Keratinocyte (primary cell): Measurements from ENCODE around the gene ENPP3. TPM values are rescaled to one million over a fixed set of nuclear protein-coding genes. Genes with fewer than 3 reads are reported as not detected.

Experiments
- DNase-seq: peaks from one replicate; pipeline ENCODE4 v3.0.0-alpha.2; 2011; ENCODE audit warnings: low read depth, missing footprints, low spot score
- FAIRE-seq: peaks from 2 replicates; lab custom pipeline; 2011; peaks lifted over from hg19 to GRCh38; lab: Jason Lieb, UNC
- H2AFZ ChIP-seq: 2 replicates; pipeline ENCODE4 v1.6.0; 2012; ENCODE audit warnings: low read length, control low read depth, inconsistent platforms; ENCODE audit not compliant: control insufficient read depth
- H3K27ac ChIP-seq: 2 replicates; pipeline ENCODE4 v1.5.1; 2011; ENCODE audit warnings: low read length; ENCODE audit not compliant: control insufficient read depth, insufficient read depth
- H3K27me3 ChIP-seq: 3 replicates; pipeline ENCODE4 v1.6.0; 2011; ENCODE audit warnings: low read length; ENCODE audit not compliant: control insufficient read depth, insufficient read depth; ENCODE audit errors: extremely low read depth
- H3K36me3 ChIP-seq, 2 experiments: 2 replicates in 1 of 2; 3 replicates in 1 of 2; pipeline ENCODE4 v1.5.1; 2011; ENCODE audit warnings: low read length in 2 of 2, mild to moderate bottlenecking in 1 of 2; ENCODE audit not compliant: control insufficient read depth in 2 of 2, insufficient read depth in 2 of 2; ENCODE audit errors: extremely low read depth in 1 of 2
- H3K4me1 ChIP-seq: 3 replicates; pipeline ENCODE4 v1.5.1; 2011; ENCODE audit warnings: low read length; ENCODE audit not compliant: control insufficient read depth, insufficient read depth; ENCODE audit errors: extremely low read depth
- H3K4me2 ChIP-seq: 3 replicates; pipeline ENCODE4 v1.6.0; 2011; ENCODE audit warnings: low read depth, low read length; ENCODE audit not compliant: control insufficient read depth, insufficient read depth; ENCODE audit errors: extremely low read depth
- H3K4me3 ChIP-seq, 3 experiments: fragments of 200-600 bp in 1 of 3; sonication (generic) in 1 of 3; 2 replicates in 2 of 3; 3 replicates in 1 of 3; pipeline ENCODE4 v1.5.1; 2011 to 2016; ENCODE audit warnings: low read length in 3 of 3, mild to moderate bottlenecking in 3 of 3, control low read depth in 2 of 3, inconsistent platforms in 1 of 3, low read depth in 1 of 3, mixed read lengths in 1 of 3, mixed run types in 1 of 3, moderate library complexity in 1 of 3; ENCODE audit not compliant: control insufficient read depth in 2 of 3, insufficient read depth in 2 of 3; ENCODE audit errors: extremely low read depth in 1 of 3
- H3K79me2 ChIP-seq: 2 replicates; pipeline ENCODE4 v1.6.0; 2012; ENCODE audit warnings: low read length; ENCODE audit not compliant: control insufficient read depth, insufficient read depth
- H3K9ac ChIP-seq: 3 replicates; pipeline ENCODE4 v1.6.0; 2011; ENCODE audit warnings: low read length; ENCODE audit not compliant: control insufficient read depth, insufficient read depth; ENCODE audit errors: extremely low read depth
- H3K9me1 ChIP-seq: 3 replicates; pipeline ENCODE4 v1.6.0; 2011; ENCODE audit warnings: low read length; ENCODE audit not compliant: control insufficient read depth, insufficient read depth; ENCODE audit errors: extremely low read depth
- H3K9me3 ChIP-seq: 2 replicates; pipeline ENCODE4 v1.5.1; 2012; ENCODE audit warnings: low read depth, low read length; ENCODE audit not compliant: control insufficient read depth
- H4K20me1 ChIP-seq: 3 replicates; pipeline ENCODE4 v1.6.0; 2011; ENCODE audit warnings: low read length; ENCODE audit not compliant: control insufficient read depth, insufficient read depth; ENCODE audit errors: extremely low read depth
- EZH2 ChIP-seq: IDR thresholded peaks from one replicate; pipeline ENCODE4 v1.6.1; 2012; ENCODE audit warnings: inconsistent platforms, mild to moderate bottlenecking, low read length, moderate library complexity
- dilution Hi-C: fragments of 300-500 bp; cut with MboI; formaldehyde crosslinking; loops from one replicate; pipeline ENCODE4 v1.7.0; 2020; ENCODE audit warnings: low sequenced_read_pairs; ENCODE audit not compliant: extremely low pct_ligation_motif_present
- polyA plus RNA-seq, 5 experiments: library from polyadenylated mRNA; depleted of rRNA in 3 of 5; stranded (reverse) in 3 of 5; stranded (forward) in 1 of 5; unstranded in 1 of 5; fragments of >200 nt; gene quantifications; 1 replicate in 1 of 5; 2 replicates in 3 of 5; 3 replicates in 1 of 5; pipeline versions ENCODE4 v1.2.1 to v1.2.3, GENCODE V29; 2011 to 2012; ENCODE audit warnings: missing spikeins in 2 of 5, low read depth in 1 of 5, low replicate concordance in 1 of 5
- TF ChIP-seq, protein P1 (sequence below), 3 experiments: IDR thresholded peaks in 1 of 3; conservative IDR thresholded peaks in 1 of 3; optimal IDR thresholded peaks in 1 of 3; 2 replicates in 2 of 3; 3 replicates in 1 of 3; pipeline versions ENCODE3 to v1.5.1; 2011; ENCODE audit warnings: low read length in 3 of 3, mild to moderate bottlenecking in 3 of 3, moderate library complexity in 2 of 3, control low read depth in 1 of 3, inconsistent platforms in 1 of 3; ENCODE audit not compliant: insufficient read depth in 2 of 3; ENCODE audit errors: extremely low read depth in 1 of 3

ENPP3 gene
- polyA plus RNA-seq, 1 donor (not counting 4 experiments of a cell fraction or from before 2014, with no cell fraction given): not detected

- no peaks in the 10 kb centered on the region for H3K36me3 ChIP-seq
- H2AFZ ChIP-seq: no peak overlapping the region
- H3K4me2 ChIP-seq: no peak overlapping the region
- H3K27ac ChIP-seq: no peak overlapping the region
- no peaks in the 10 kb centered on the region for H4K20me1 ChIP-seq
- H3K9me3 ChIP-seq: no peaks in the 10 kb centered on the region
- no peaks in the 10 kb centered on the region for H3K79me2 ChIP-seq
- no peaks in the 10 kb centered on the region for H3K4me1 ChIP-seq
- H3K9ac ChIP-seq: no peak overlapping the region
- H3K9me1 ChIP-seq: no peaks in the 10 kb centered on the region
- no peak overlapping the region for H3K4me3 ChIP-seq
- dilution Hi-C loops: no loop called here
- no peak for DNase-seq
- no peaks in the 10 kb centered on the region for H3K27me3 ChIP-seq
- FAIRE-seq: no peak
- TF ChIP-seq, protein P1, sequence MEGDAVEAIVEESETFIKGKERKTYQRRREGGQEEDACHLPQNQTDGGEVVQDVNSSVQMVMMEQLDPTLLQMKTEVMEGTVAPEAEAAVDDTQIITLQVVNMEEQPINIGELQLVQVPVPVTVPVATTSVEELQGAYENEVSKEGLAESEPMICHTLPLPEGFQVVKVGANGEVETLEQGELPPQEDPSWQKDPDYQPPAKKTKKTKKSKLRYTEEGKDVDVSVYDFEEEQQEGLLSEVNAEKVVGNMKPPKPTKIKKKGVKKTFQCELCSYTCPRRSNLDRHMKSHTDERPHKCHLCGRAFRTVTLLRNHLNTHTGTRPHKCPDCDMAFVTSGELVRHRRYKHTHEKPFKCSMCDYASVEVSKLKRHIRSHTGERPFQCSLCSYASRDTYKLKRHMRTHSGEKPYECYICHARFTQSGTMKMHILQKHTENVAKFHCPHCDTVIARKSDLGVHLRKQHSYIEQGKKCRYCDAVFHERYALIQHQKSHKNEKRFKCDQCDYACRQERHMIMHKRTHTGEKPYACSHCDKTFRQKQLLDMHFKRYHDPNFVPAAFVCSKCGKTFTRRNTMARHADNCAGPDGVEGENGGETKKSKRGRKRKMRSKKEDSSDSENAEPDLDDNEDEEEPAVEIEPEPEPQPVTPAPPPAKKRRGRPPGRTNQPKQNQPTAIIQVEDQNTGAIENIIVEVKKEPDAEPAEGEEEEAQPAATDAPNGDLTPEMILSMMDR (optimal IDR thresholded peaks at IDR 0.05 in 1 of 3, IDR thresholded peaks at IDR 0.05 in 1 of 3, conservative IDR thresholded peaks at IDR 0.05 in 1 of 3; ENCODE audit: extremely low read depth in 1 of 3, insufficient read depth in 2 of 3, low read length in 3 of 3): no peak
- no peak for TF ChIP-seq EZH2
Observed at GRCh38 chr6:131673184-131673583, 36.1 kb downstream of the ENPP3 start.

GRCh38 chr6:131678442-131678841 lies 41.3 kb downstream of the ENPP3 start:
- Histone ChIP-seq H3K27me3 (no peaks in the 10 kb centered on the region), H2AFZ (no peak overlapping the region), H3K9me3 (no peaks in the 10 kb centered on the region), H3K36me3 (no peaks in the 10 kb centered on the region), H3K27ac (no peak overlapping the region), H3K9me1 (no peaks in the 10 kb centered on the region), H3K4me2 (no peak overlapping the region), H4K20me1 (no peaks in the 10 kb centered on the region), H3K4me1 (no peaks in the 10 kb centered on the region), H3K79me2 (no peaks in the 10 kb centered on the region), H3K9ac (no peak overlapping the region), H3K4me3 (no peak overlapping the region)
- no peak for DNase-seq
- dilution Hi-C loops: no loop called here
- TF ChIP-seq, protein P1 (optimal IDR thresholded peaks at IDR 0.05 in 1 of 3, IDR thresholded peaks at IDR 0.05 in 1 of 3, conservative IDR thresholded peaks at IDR 0.05 in 1 of 3; ENCODE audit: extremely low read depth in 1 of 3, insufficient read depth in 2 of 3, low read length in 3 of 3): no peak
- TF ChIP-seq EZH2: no peak
- no peak for FAIRE-seq
